Fibroblast of pulmonary artery (primary cell): Measurements from ENCODE around the gene ERI2.
"Not testable (repeated sequence)": the region's sequence is repeated elsewhere in the genome, so short reads cannot be mapped to it uniquely, and the experiment has no call there.

Experiments used
- DNase-seq: peaks from one replicate; pipeline ENCODE4 v3.0.0-alpha.2; 2010; ENCODE audit warnings: low read depth
- H3K4me3 ChIP-seq: replicated peaks from 2 replicates; pipeline ENCODE4 v1.5.1; 2011; ENCODE audit warnings: low read depth, mild to moderate bottlenecking, control low read depth, low read length, moderate library complexity
- CTCF ChIP-seq: IDR thresholded peaks from 2 replicates; pipeline ENCODE4 v1.5.1; 2011; ENCODE audit warnings: mild to moderate bottlenecking, control low read depth, low read length, inconsistent platforms; ENCODE audit errors: missing control alignments

The ERI2 gene

DNA sequence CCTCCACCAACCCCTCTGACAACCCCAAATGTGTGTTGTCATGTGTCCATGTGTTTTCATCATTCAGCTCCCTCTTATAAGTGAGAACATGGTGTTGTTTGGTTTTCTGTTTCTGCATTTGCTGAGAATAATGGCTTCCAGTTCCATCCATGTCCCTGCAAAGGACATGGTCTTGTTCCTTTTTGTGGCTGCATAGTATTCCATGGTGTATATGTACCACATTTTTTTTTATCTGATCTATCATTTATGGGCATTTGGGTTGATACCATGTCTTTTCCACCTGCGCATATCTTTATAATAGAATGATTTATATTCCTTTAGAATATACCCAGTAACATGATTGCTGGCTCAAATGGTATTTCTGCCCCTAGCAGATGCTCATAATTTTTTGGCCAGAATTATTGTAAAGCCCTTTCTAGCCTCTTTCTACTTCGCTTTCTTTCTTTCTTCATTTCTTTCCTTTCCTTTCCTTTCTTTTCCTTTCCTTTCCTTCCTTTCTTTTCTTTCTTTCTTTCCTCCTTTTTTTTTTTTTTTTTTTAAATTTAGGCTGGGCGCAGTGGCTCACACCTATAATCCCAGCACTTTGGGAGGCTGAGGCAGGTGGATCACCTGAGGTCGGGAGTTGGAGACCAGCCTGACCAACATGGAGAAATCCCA is 12.8 kb upstream of the ERI2 start:
- no peak for DNase-seq
- H3K4me3 ChIP-seq = no peak overlapping the region
- TF ChIP-seq CTCF = no peak

- TF ChIP-seq CTCF = no peak
- no peak overlapping the region for H3K4me3 ChIP-seq
- DNase-seq = no peak
Measured at GRCh38 chr16:20814784-20815183, 8.5 kb upstream of the ERI2 start.

DNA sequence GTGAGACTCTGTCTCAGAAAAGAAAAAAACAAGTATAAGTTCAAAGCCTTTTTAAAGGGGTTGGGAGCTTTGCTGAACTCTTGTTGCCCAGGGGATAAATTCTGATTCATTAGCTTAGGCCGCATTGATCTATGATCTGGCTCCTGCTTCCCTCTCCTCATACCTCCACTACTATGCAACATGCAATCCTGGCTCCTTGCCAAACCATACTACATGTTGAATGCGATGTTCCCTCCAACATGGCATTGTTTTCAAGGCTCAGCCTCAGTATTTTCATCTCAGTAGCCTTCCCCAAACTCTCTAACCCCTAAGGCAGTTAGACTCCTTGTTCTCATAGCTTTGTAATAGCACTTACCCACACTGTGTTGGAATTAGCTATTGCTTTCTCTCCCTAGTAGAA is 6.2 kb upstream of the ERI2 start:
- TF ChIP-seq CTCF = no peak

DNA sequence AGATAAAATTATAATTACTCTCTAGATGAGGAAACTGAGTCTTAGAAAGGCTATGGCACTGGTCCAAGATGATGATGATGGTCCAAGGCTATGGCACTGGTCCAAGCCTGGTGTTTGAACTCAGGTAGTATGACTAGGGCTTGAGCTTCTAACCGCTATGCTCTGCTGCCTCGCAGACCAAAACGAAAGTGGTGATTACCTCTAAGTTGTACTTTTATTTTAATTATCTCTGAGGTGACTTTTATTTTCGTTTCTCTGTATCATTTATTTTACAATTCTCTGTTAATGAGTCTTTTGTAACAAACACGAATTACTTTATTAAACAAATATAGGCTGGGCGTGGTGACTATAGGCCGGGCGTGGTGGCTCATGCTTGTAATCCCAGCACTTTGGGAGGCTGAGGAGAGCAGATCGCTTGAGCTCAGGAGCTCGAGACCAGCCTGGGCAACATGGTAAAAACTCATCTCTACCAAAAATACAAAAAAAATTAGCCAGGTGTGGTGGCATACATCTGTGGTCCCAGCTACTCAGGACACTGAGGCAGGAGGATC is 5.7 kb upstream of the ERI2 start:
- no peak overlapping the region for H3K4me3 ChIP-seq
- no peak for DNase-seq
- no peak for TF ChIP-seq CTCF

More for the DNA sequence above, 6.2 kb upstream of the ERI2 start:
- no peak for DNase-seq
- H3K4me3 ChIP-seq = no peak overlapping the region

GRCh38 chr16:20807862-20808261 is 1.6 kb upstream of the ERI2 start:
- DNase-seq = no peak
- no peak for TF ChIP-seq CTCF
- no peak overlapping the region for H3K4me3 ChIP-seq

DNA sequence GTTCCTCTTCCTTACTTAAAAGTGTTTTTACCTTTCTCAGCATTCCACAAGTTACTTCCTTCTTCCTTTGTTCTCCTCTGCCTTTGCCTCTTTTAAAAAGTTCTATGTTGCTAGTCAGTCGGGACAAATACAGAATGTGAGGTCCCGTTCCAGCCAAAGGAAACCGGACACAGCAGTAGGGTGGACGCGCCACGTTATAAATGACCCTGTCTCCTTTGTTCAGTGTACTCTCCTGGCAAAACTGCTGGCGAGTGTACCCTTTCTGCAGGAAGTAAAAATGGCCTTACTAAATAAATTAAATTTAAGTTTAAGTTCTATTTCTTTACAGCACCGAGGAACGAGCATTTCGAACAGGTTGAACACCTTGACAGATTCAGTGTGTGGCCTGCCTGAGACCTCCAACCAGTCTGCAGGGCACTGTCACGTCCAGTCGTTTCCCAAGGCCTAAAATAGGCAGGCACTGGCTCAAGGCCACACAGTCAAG is 546 bp downstream of the ERI2 start:
- peak overlapping the region; percentile 85 for H3K4me3 ChIP-seq
- not testable (repeated sequence) for DNase-seq

DNA sequence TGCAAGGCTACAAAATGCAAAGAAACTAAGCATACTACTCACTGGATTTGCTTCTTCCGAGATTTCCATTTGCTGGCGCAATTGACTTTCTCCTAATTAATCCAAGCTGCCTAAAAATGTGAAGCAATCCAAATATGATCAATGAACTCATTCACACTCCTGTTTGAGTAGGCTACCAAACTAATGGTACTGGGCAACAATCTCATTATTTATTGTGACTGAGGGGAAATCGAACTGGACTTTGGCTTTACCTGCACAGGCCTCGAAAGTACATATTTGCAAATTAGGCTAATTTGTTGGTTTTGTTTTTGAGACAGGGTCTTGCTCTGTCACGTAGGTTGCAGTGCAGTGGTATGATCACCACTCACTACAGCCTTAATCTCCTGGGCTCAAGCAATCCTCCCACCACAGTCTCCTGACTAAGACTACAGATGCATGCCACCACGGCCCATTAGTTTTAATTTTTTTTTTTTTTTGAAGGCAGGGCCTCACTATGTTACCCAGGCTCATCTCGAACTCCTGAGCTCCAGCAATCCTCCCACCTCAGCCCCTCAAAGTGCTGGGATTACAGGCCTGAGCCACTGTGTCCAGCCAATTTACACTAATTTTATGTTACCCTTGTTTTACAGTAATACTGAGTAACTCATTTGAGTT is 2.6 kb downstream of the ERI2 start:
- no peak for TF ChIP-seq CTCF
- H3K4me3 ChIP-seq = no peak overlapping the region
- no peak for DNase-seq
